ENCODE results near the gene DMC1. TPM values are rescaled to one million over a fixed set of nuclear protein-coding genes. Genes with fewer than 3 reads are reported as not detected.

DMC1 gene
- total and polyA plus RNA-seq, 2 of the 13 experiments (the other 11 are each of a cell fraction or from before 2014, with no cell fraction given), result 0.82 TPM; not detected in 1

- ATAC-seq (peak; percentile 5; the same call in 2 of the 3 replicates), DNase-seq (ENCODE audit: low spot score) (no peak), FAIRE-seq (no peak)
- in situ Hi-C loops (cut with HindIII; ENCODE audit: extremely low pct_ligation_motif_present, low pct_unique_long_range_greater_than_20kb), result no loop called here
- no peaks in the 10 kb centered on the region for H3K9me3 ChIP-seq (ENCODE audit: low read length)
- H2AFZ ChIP-seq (ENCODE audit: low read length), result no peak overlapping the region
- H4K20me1 ChIP-seq (ENCODE audit: insufficient read depth, low read length), result peaks cover 3% of the 10 kb centered on the region
- CTCF ChIA-PET (ENCODE audit: low intra/inter-chr PET ratio, low total read pairs), result no interaction called here
- TF ChIP-seq AGO2 (optimal IDR thresholded peaks at IDR 0.05; ENCODE audit: low read depth, low read length) (peak; percentile 28), PHF5A (CRISPR knock-in tag; IDR thresholded peaks at IDR 0.05; ENCODE audit: low read depth, unreplicated experiment) (no peak), POLR2AphosphoS2 (IDR thresholded peaks at IDR 0.05; ENCODE audit: low read depth, low read length) (0 out of 2 replicates have a peak, but pooled peaks have one; percentile 35), ZNF709 (CRISPR knock-in tag; IDR thresholded peaks at IDR 0.05) (no peak), MLX (CRISPR knock-in tag; IDR thresholded peaks at IDR 0.05) (no peak)
- H3K4me1 ChIP-seq (ENCODE audit: insufficient read depth, low read length), result peaks cover 12% of the 10 kb centered on the region
- no peak overlapping the region for H3K27ac ChIP-seq (ENCODE audit: extremely low read length, insufficient read depth, low read length)
- no peaks in the 10 kb centered on the region for H3K27me3 ChIP-seq (ENCODE audit: control insufficient read depth in 1 of 2, insufficient read depth in 2 of 2, low read length in 2 of 2)
- H3K79me2 ChIP-seq (ENCODE audit: insufficient read depth, low read length), result no peaks in the 10 kb centered on the region
- POLR2A ChIA-PET, result interaction anchor here (0.9 to 1.2 kb wide), 3 partner anchors 9 to 16 kb away, joined by 3 to 4 read pairs (median 3); partner anchors contain the start of gene KDELR3
- H3K36me3 ChIP-seq (replicated peaks in 1 of 2; ENCODE audit: control insufficient read depth in 1 of 2, insufficient read depth in 2 of 2, low read length in 2 of 2), result peaks cover 2 to 16% of the 10 kb centered on the region in 2 experiments
- intact Hi-C loops (cut with micrococcal nuclease; ENCODE audit: unreplicated experiment), result no loop called here
- no TSS peak for BruUV-seq (replicated peaks)
- H3K4me3 ChIP-seq (replicated peaks in 1 of 3; ENCODE audit: insufficient read depth in 1 of 3, low read depth in 2 of 3, low read length in 3 of 3), result no peak overlapping the region
- WGBS (ENCODE audit: low lambda C conversion rate), result 81% methylated on average over 7 of the region's 7 CpGs
- H3K9ac ChIP-seq (ENCODE audit: insufficient read depth, low read depth, low read length), result no peak overlapping the region
- no peak overlapping the region for H3K4me2 ChIP-seq (ENCODE audit: low read depth, low read length)
Measured at GRCh38 chr22:38479096-38479837, 90.7 kb downstream of the DMC1 start.

- Histone ChIP-seq H4K20me1 (ENCODE audit: insufficient read depth, low read length) (peaks cover 3% of the 10 kb centered on the region), H3K36me3 (replicated peaks in 1 of 2; ENCODE audit: control insufficient read depth in 1 of 2, insufficient read depth in 2 of 2, low read length in 2 of 2) (peaks cover 0 to 11% of the 10 kb centered on the region in 2 experiments; a peak in 4 of 5 replicates), H3K27me3 (ENCODE audit: control insufficient read depth in 1 of 2, insufficient read depth in 2 of 2, low read length in 2 of 2) (no peaks in the 10 kb centered on the region), H3K9ac (ENCODE audit: insufficient read depth, low read depth, low read length) (no peak overlapping the region), H3K4me2 (ENCODE audit: low read depth, low read length) (peak overlapping the region; percentile 0; the same call in 1 of the 2 replicates), H2AFZ (ENCODE audit: low read length) (no peak overlapping the region), H3K4me3 (replicated peaks in 1 of 3; ENCODE audit: insufficient read depth in 1 of 3, low read depth in 2 of 3, low read length in 3 of 3) (no peak overlapping the region), H3K9me3 (ENCODE audit: low read length) (no peaks in the 10 kb centered on the region), H3K4me1 (ENCODE audit: insufficient read depth, low read length) (peaks cover 12% of the 10 kb centered on the region), H3K79me2 (ENCODE audit: insufficient read depth, low read length) (no peaks in the 10 kb centered on the region), H3K27ac (ENCODE audit: extremely low read length, insufficient read depth, low read length) (no peak overlapping the region)
- intact Hi-C loops (cut with micrococcal nuclease; ENCODE audit: unreplicated experiment) (loop anchor here (2.0 kb wide), 1 partner anchor 65 kb away; no protein-coding TSS in a partner anchor), in situ Hi-C loops (cut with HindIII; ENCODE audit: extremely low pct_ligation_motif_present, low pct_unique_long_range_greater_than_20kb) (no loop called here)
- ATAC-seq (peak; percentile 17), FAIRE-seq (peak; percentile 4), DNase-seq (ENCODE audit: low spot score) (no peak)
- WGBS (ENCODE audit: low lambda C conversion rate), result 75% methylated on average over 1 of the region's 1 CpG
- ChIA-PET CTCF (ENCODE audit: low intra/inter-chr PET ratio, low total read pairs) (no interaction called here), POLR2A (interaction anchor here (1.2 kb wide), 2 partner anchors 9 to 10 kb away, joined by 3 read pairs; partner anchors contain the start of gene KDELR3)
- BruUV-seq (replicated peaks), result no TSS peak
- TF ChIP-seq ZNF362 (CRISPR knock-in tag; IDR thresholded peaks at IDR 0.05; ENCODE audit: borderline replicate concordance) (no peak), ZNF724P (CRISPR knock-in tag; IDR thresholded peaks at IDR 0.05; ENCODE audit: borderline replicate concordance) (no peak), MTA3 (CRISPR knock-in tag; IDR thresholded peaks at IDR 0.05) (no peak), ZNF292 (CRISPR knock-in tag; IDR thresholded peaks at IDR 0.05; ENCODE audit: borderline replicate concordance, low read depth) (no peak), CBX1 (IDR thresholded peaks at IDR 0.05; ENCODE audit: low read depth) (no peak), ZNF574 (CRISPR knock-in tag; IDR thresholded peaks at IDR 0.05) (no peak), ZNF83 (CRISPR knock-in tag; IDR thresholded peaks at IDR 0.05; ENCODE audit: borderline replicate concordance) (no peak)
Measured at GRCh38 chr22:38477585-38477984, 92.4 kb downstream of the DMC1 start.
